Brain microvascular endothelial cell (primary cell): ENCODE data around the gene GJD3.

Source experiments
- DNase-seq: peaks from one replicate; pipeline ENCODE4 v3.0.0-alpha.2; 2020
- H3K27ac ChIP-seq: fragments of 250-450 bp; sonication (Bioruptor Pico); 2 replicates; pipeline ENCODE4 v1.5.1; 2020; ENCODE audit warnings: mild to moderate bottlenecking, moderate library complexity
- H3K27me3 ChIP-seq: fragments of 250-450 bp; sonication (Bioruptor Pico); replicated peaks from 2 replicates; pipeline ENCODE4 v1.5.1; 2020; ENCODE audit warnings: mild to moderate bottlenecking
- H3K36me3 ChIP-seq: fragments of 250-450 bp; sonication (Bioruptor Pico); replicated peaks from 2 replicates; pipeline ENCODE4 v1.5.1; 2020; ENCODE audit warnings: mild to moderate bottlenecking
- H3K4me3 ChIP-seq: 2 replicates; pipeline ENCODE4 v1.5.1; 2011; ENCODE audit warnings: low read depth, mild to moderate bottlenecking, control low read depth, low read length, moderate library complexity
- in situ Hi-C: cut with HindIII; loops from 2 replicates; pipeline ENCODE4 v1.10.0; 2017; ENCODE audit warnings: low sequenced_read_pairs, low pct_ligation_motif_present
- TF ChIP-seq, protein P1 (sequence below): IDR thresholded peaks from 2 replicates; pipeline ENCODE4 v1.5.1; 2011; ENCODE audit warnings: low read depth, mild to moderate bottlenecking, moderate library complexity, low read length, control low read depth, inconsistent platforms; ENCODE audit errors: missing control alignments

The GJD3 gene

DNA sequence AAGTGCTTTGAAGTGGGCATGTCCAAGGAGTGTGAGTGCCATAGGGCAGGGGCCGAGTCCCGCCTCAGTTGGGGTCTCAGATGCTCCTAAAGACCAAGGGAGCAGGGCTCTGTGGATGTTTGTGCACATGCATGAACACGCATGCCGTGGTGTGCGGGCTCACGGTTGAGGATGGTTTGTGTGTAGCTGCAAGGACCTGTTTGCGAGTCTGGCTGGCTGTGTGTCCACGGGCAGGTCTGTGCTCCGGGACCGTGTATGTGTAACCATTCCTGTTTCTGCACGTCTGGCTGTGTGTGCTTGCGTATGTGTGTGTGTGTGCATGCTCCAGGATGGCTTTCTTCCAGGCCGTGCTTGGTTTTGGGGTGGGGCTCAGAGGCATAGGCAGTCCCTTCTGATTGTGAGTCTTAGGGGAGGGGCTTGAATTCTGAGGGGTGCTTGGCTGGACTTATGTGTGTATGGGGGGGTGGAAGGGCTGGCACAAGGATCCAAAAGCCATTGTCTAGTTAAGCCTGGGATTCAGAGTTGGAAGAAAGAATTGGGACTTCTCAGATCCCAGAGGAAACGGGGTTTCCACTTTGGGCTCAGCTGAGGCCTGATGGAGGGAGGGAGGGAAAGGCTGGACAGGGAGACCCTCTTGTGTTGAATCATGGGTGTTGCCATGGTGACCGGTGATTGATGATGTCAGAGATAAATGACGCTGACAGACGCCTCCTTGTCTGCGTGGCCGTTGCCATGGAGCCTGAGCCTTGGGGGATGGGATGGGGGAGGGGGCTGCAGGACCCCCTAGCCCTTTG is 14.4 kb downstream of the GJD3 start:
- in situ Hi-C loops = loop anchor here (5.0 kb wide), 1 partner anchor 48 kb away; no protein-coding TSS in a partner anchor
- no peaks in the 10 kb centered on the region for H3K27me3 ChIP-seq
- H3K36me3 ChIP-seq = peaks cover 54% of the 10 kb centered on the region
- TF ChIP-seq, protein P1, sequence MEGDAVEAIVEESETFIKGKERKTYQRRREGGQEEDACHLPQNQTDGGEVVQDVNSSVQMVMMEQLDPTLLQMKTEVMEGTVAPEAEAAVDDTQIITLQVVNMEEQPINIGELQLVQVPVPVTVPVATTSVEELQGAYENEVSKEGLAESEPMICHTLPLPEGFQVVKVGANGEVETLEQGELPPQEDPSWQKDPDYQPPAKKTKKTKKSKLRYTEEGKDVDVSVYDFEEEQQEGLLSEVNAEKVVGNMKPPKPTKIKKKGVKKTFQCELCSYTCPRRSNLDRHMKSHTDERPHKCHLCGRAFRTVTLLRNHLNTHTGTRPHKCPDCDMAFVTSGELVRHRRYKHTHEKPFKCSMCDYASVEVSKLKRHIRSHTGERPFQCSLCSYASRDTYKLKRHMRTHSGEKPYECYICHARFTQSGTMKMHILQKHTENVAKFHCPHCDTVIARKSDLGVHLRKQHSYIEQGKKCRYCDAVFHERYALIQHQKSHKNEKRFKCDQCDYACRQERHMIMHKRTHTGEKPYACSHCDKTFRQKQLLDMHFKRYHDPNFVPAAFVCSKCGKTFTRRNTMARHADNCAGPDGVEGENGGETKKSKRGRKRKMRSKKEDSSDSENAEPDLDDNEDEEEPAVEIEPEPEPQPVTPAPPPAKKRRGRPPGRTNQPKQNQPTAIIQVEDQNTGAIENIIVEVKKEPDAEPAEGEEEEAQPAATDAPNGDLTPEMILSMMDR = no peak
- H3K4me3 ChIP-seq = no peak overlapping the region
- H3K27ac ChIP-seq = peak overlapping the region; percentile 7
- DNase-seq = peak; percentile 66

DNA sequence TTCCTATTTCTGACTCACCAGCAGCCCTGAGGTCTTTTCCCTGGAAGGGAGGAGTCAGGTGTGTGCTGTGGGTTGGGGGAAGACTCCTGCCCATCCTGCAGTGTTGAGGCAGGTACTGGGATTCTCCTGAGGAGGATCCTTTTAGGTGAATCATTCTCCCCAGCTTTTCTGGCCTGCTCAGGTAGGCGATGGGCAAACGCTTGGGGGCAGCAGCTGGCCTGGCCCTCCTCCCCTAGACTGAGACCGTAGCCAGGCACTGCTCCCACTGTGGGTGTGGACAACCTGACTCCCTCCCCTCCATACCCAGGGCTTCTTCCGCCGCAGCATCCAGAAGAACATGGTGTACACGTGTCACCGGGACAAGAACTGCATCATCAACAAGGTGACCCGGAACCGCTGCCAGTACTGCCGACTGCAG is 15.1 kb downstream of the GJD3 start:
- H3K36me3 ChIP-seq = peaks cover 52% of the 10 kb centered on the region
- DNase-seq = no peak
- TF ChIP-seq, protein P1 = no peak
- no peak overlapping the region for H3K27ac ChIP-seq
- no peak overlapping the region for H3K4me3 ChIP-seq
- in situ Hi-C loops = no loop called here
- H3K27me3 ChIP-seq = no peaks in the 10 kb centered on the region

DNA sequence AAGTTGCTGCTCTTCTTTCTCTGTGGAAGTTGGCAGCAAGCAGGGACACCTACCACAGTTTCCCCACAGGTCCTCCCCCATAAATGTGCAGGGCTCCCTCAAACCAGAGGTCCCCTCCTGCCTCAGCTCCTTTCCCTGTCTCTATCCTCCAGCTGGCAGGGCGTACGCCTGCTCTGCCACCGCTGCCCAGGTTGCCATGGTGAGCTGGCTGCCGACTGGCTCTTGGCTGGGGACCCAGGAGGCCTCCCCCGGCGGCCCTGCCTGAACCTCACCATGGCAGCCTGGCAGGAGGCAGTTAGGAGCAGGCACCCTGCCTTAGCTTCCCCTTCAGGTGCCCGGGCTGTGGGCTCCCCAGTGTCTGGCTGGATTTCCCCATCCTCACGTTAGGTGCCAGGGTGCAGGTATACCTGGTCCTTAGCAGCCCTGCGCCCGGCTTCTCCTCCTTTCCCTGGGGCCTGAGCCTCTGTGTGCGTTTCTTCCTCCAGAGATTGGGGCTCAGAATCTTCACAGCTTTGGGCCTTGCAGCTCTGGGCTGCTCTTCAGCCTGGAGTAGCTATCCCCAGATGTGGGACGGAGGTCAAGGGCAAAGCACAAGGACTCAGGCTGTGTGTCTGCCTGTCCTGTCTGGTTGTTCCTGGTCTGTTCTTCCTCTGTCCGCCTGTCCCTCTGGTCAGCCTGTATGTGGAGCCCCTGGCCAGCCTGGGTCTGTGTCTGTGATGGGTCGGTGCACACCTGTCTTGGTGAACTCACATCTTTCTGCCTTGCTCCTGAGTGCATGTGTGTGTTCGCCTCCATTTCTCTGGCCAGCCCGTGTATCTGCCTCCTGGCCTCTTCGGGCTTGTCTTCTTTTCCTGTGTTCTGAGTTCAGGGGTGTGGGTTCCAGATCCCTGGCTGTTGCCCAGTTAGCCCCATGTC is 15.7 kb downstream of the GJD3 start:
- no peaks in the 10 kb centered on the region for H3K27me3 ChIP-seq
- TF ChIP-seq, protein P1 = no peak
- DNase-seq = no peak
- no peak overlapping the region for H3K4me3 ChIP-seq
- peaks cover 47% of the 10 kb centered on the region for H3K36me3 ChIP-seq
- H3K27ac ChIP-seq = no peak overlapping the region
- in situ Hi-C loops = no loop called here

DNA sequence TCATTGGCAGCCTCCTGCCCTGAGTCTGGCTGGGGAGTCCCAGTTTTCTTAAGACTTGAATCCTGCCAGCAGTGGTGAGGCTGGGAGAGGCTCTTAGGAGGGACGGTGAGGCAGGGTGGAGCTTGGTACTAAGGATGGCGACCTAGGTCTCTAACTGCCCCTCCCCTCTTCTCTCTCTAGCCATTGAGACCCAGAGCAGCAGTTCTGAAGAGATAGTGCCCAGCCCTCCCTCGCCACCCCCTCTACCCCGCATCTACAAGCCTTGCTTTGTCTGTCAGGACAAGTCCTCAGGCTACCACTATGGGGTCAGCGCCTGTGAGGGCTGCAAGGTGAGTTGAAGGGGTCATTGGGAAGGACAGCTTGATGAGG is 16.4 kb downstream of the GJD3 start:
- no peak for DNase-seq
- TF ChIP-seq, protein P1 = no peak
- Histone ChIP-seq H3K4me3 (no peak overlapping the region), H3K27ac (no peak overlapping the region), H3K27me3 (no peaks in the 10 kb centered on the region), H3K36me3 (peaks cover 41% of the 10 kb centered on the region)
- in situ Hi-C loops = no loop called here

DNA sequence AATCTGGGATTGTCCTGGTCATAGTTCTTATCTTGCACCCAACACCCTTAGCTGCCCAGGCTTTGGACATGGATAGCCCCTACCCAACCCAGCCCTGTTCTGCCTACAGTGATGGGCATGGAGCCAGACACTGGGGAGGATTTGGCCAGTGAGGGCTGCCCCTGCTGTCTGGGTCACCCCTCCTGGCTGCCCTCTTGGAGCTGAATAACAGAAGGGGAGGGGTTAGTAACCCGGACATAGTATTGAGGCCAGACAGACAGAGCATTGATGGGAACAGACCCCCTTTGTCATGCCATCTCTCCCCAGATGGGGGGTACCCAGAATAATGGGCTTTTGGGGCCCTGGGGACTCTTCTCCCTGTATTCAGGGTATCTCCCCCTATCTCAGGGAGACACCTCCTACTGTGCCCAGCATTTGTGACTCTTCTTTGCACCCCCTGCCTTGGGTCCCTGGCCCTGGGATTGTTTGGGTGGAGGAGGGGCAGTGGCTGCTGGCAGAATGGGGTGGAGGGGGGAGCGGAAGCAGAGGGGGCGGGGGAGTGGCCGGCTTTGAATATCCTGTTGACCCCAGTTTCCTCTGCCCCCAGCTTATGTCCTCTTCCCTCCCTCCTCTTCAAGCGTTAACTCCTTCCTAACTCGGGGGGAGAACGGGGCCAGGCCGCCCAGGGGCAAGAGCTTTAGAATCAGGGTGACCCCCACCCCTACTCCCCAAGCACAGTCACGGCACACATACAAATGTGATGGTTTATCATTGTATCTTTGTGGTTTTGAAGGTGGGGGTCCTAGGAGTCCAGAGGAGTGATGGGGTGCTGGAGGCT is 17.0 kb downstream of the GJD3 start:
- H3K27ac ChIP-seq = no peak overlapping the region
- TF ChIP-seq, protein P1 = no peak
- no peaks in the 10 kb centered on the region for H3K27me3 ChIP-seq
- H3K4me3 ChIP-seq = no peak overlapping the region
- in situ Hi-C loops = no loop called here
- peaks cover 36% of the 10 kb centered on the region for H3K36me3 ChIP-seq
- DNase-seq = no peak
